ENCODE measurements around the gene PIGB.
"Not testable (repeated sequence)": the region's sequence is repeated elsewhere in the genome, so short reads cannot be mapped to it uniquely, and the experiment has no call there.

Gene PIGB

GRCh38 chr15:55279746-55280351, 39.2 kb upstream of the PIGB start:
- TF ChIP-seq, protein P1, sequence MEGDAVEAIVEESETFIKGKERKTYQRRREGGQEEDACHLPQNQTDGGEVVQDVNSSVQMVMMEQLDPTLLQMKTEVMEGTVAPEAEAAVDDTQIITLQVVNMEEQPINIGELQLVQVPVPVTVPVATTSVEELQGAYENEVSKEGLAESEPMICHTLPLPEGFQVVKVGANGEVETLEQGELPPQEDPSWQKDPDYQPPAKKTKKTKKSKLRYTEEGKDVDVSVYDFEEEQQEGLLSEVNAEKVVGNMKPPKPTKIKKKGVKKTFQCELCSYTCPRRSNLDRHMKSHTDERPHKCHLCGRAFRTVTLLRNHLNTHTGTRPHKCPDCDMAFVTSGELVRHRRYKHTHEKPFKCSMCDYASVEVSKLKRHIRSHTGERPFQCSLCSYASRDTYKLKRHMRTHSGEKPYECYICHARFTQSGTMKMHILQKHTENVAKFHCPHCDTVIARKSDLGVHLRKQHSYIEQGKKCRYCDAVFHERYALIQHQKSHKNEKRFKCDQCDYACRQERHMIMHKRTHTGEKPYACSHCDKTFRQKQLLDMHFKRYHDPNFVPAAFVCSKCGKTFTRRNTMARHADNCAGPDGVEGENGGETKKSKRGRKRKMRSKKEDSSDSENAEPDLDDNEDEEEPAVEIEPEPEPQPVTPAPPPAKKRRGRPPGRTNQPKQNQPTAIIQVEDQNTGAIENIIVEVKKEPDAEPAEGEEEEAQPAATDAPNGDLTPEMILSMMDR (IDR thresholded peaks at IDR 0.05; ENCODE audit: extremely low read depth, missing control alignments) = no peak
- peak; percentile 58 for DNase-seq (ENCODE audit: low spot score)

DNA sequence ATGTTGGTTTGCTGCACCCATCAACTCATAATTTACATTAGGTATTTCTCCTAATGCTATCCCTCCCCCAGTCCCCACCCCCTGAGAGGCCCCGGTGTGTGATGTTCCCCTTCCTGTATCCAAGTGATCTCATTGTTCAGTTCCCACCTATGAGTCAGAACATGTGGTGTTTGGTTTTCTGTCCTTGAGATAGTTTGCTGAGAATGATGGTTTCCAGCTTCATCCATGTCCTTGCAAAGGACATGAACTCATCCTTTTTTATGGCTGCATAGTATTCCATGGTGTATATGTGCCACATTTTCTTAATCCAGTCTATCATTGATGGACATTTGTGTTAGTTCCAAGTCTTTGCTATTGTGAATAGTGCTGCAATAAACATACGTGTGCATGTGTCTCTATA, 38.4 kb upstream of the PIGB start:
- DNase-seq (ENCODE audit: low spot score) = not testable (repeated sequence)

GRCh38 chr15:55281517-55282228, 37.3 kb upstream of the PIGB start:
- DNase-seq (ENCODE audit: low spot score) = no peak
- TF ChIP-seq, protein P1 (IDR thresholded peaks at IDR 0.05; ENCODE audit: extremely low read depth, missing control alignments) = no peak

GRCh38 chr15:55282284-55282833, 36.7 kb upstream of the PIGB start:
- no peak for DNase-seq (ENCODE audit: low spot score)
- TF ChIP-seq, protein P1 (IDR thresholded peaks at IDR 0.05; ENCODE audit: extremely low read depth, missing control alignments) = no peak

- TF ChIP-seq, protein P1 (IDR thresholded peaks at IDR 0.05; ENCODE audit: extremely low read depth, missing control alignments) = no peak
- DNase-seq (ENCODE audit: low spot score) = no peak
Observed at GRCh38 chr15:55283379-55284147, 35.5 kb upstream of the PIGB start.

GRCh38 chr15:55284426-55284825, 34.6 kb upstream of the PIGB start:
- TF ChIP-seq, protein P1 (IDR thresholded peaks at IDR 0.05; ENCODE audit: extremely low read depth, missing control alignments) = no peak
- no peak for DNase-seq (ENCODE audit: low spot score)

GRCh38 chr15:55286442-55287189, 32.4 kb upstream of the PIGB start:
- DNase-seq (ENCODE audit: low spot score) = not testable (repeated sequence)
